Measurements from ENCODE around the gene ARL6IP5.

The ARL6IP5 gene

Small RNA genes lying within 50 kb of the gene (small RNA-seq; reads per million reads assigned to genes)
- gene MIR3136: 0 to 0.04 reads per million in 2 experiments

All from SK-N-DZ (cell line).